Glutamatergic neuron (in vitro differentiated cells): Measurements from ENCODE around the gene ADCYAP1R1. TPM values are rescaled to one million over a fixed set of nuclear protein-coding genes. Genes with fewer than 3 reads are reported as not detected.

ENCODE experiments used
- DNase-seq: peaks from one replicate; pipeline ENCODE4 v3.0.0; 2022
- H3K27ac Mint-ChIP-seq: one replicate; pipeline ENCODE4 v1.8.0; 2020; ENCODE audit warnings: mild to moderate bottlenecking, mixed read lengths, inconsistent platforms; ENCODE audit not compliant: unreplicated experiment
- H3K27me3 Mint-ChIP-seq: one replicate; pipeline ENCODE4 v1.8.0; 2020; ENCODE audit warnings: mild to moderate bottlenecking, moderate library complexity, mixed read lengths, inconsistent platforms; ENCODE audit not compliant: unreplicated experiment
- H3K36me3 Mint-ChIP-seq: one replicate; pipeline ENCODE4 v1.8.0; 2020; ENCODE audit warnings: mild to moderate bottlenecking, mixed read lengths, inconsistent platforms; ENCODE audit not compliant: unreplicated experiment
- H3K4me1 Mint-ChIP-seq: one replicate; pipeline ENCODE4 v1.8.0; 2020; ENCODE audit warnings: mild to moderate bottlenecking, low read depth, mixed read lengths, inconsistent platforms; ENCODE audit not compliant: unreplicated experiment
- H3K4me3 Mint-ChIP-seq: one replicate; pipeline ENCODE4 v1.8.0; 2020; ENCODE audit warnings: mild to moderate bottlenecking, mixed read lengths, inconsistent platforms; ENCODE audit not compliant: unreplicated experiment
- H3K9me3 Mint-ChIP-seq: one replicate; pipeline ENCODE4 v1.8.0; 2020; ENCODE audit warnings: mild to moderate bottlenecking, moderate library complexity, mixed read lengths, inconsistent platforms; ENCODE audit not compliant: unreplicated experiment
- total RNA-seq: library from RNA; stranded (reverse); fragmentation: NEBNext Ultra II Directional; extraction: Animal tissue kit (Norgen Biotek cat#: 25700); gene quantifications from one replicate; pipeline ENCODE4 v1.2.1, GENCODE V29; 2021; ENCODE audit not compliant: unreplicated experiment
- TF ChIP-seq, protein P1 (sequence below): fragments of 200-600 bp; sonication (generic); IDR thresholded peaks from one replicate; pipeline ENCODE4 v1.5.0; 2021; ENCODE audit not compliant: partially characterized antibody, unreplicated experiment

The ADCYAP1R1 gene
- total RNA-seq, 1 donor from 2014 or later = 0.71 TPM

DNA sequence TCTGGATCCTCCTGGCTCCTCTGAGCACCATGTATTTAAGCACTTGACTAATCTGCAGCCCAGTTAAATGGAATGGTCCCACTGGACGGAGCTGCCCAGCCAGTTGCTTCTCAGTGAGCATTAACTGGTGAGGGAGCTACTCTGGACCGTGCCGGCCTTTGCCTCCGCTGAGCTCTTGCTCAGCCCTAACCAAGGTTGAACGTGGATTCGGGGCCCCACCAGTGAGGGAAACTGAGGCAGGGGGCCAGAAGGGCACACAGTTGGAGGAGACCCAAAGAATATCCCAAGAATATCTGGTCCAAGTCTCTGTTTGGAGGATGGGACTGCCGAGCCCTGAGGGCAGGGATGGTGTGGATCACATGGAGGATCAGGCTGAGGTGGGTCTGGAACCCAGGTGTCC is 13.7 kb downstream of the ADCYAP1R1 start:
- TF ChIP-seq, protein P1, sequence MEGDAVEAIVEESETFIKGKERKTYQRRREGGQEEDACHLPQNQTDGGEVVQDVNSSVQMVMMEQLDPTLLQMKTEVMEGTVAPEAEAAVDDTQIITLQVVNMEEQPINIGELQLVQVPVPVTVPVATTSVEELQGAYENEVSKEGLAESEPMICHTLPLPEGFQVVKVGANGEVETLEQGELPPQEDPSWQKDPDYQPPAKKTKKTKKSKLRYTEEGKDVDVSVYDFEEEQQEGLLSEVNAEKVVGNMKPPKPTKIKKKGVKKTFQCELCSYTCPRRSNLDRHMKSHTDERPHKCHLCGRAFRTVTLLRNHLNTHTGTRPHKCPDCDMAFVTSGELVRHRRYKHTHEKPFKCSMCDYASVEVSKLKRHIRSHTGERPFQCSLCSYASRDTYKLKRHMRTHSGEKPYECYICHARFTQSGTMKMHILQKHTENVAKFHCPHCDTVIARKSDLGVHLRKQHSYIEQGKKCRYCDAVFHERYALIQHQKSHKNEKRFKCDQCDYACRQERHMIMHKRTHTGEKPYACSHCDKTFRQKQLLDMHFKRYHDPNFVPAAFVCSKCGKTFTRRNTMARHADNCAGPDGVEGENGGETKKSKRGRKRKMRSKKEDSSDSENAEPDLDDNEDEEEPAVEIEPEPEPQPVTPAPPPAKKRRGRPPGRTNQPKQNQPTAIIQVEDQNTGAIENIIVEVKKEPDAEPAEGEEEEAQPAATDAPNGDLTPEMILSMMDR = no peak
- DNase-seq = no peak
- Mint-ChIP-seq H3K9me3 (peaks cover 2% of the 10 kb centered on the region), H3K36me3 (no peaks in the 10 kb centered on the region), H3K27ac (no peak overlapping the region), H3K27me3 (peaks cover 3% of the 10 kb centered on the region), H3K4me3 (no peak overlapping the region), H3K4me1 (no peaks in the 10 kb centered on the region)

DNA sequence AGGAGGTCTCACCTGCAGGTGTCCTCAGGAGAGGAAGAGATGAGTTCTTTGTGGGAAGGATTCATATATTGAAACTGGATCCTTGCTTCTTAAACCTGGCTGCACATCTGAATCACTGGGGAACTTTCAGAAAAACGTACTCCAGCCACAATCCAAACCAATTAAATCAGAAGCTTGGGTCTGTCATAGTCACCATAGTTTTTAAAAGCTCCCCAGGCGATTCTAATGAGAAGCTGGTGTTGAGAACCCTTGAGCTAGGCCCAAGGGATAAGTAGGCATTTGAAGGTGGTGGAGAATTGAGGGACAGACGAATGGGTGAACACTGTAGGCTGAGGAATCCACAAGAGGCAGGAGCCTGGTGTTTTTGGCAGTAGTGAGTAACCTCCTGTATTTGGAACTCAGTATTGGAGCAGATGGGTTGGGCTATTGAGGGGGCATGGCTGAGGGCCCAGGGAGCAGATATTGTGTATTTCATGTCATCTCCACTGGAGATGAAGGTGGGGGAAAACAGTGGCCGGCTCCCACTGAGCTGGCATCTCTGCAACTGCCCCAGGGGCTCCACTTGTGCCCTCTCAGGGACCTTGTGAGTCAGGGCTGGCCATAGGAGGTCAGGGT is 14.5 kb downstream of the ADCYAP1R1 start:
- Mint-ChIP-seq H3K36me3 (no peaks in the 10 kb centered on the region), H3K27ac (no peak overlapping the region), H3K27me3 (peaks cover 3% of the 10 kb centered on the region), H3K4me1 (no peaks in the 10 kb centered on the region), H3K4me3 (no peak overlapping the region), H3K9me3 (peaks cover 3% of the 10 kb centered on the region)
- TF ChIP-seq, protein P1 = no peak
- no peak for DNase-seq

DNA sequence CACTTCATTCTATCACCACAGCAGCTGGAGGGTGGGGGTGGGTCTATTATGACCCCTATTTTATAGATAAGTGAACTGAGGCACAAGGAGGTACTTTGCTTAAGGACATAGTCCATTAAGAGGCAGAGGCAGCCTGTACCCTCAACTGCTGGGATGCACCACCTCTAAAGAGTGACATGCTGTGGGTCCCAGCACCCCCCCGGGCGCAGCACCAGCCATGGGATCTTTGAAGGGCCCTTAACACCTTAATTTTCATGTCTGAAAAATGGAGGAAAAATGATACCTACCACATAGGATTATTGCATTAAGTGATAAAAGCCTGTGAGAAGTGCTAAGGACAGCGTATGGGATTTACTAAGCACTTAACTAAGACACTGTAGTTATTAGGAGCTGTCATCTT is 15.4 kb downstream of the ADCYAP1R1 start:
- DNase-seq = no peak
- peaks cover 3% of the 10 kb centered on the region for H3K27me3 Mint-ChIP-seq
- no peak overlapping the region for H3K4me3 Mint-ChIP-seq
- no peaks in the 10 kb centered on the region for H3K4me1 Mint-ChIP-seq
- H3K9me3 Mint-ChIP-seq = peaks cover 3% of the 10 kb centered on the region
- H3K27ac Mint-ChIP-seq = no peak overlapping the region
- no peaks in the 10 kb centered on the region for H3K36me3 Mint-ChIP-seq
- TF ChIP-seq, protein P1 = no peak

DNA sequence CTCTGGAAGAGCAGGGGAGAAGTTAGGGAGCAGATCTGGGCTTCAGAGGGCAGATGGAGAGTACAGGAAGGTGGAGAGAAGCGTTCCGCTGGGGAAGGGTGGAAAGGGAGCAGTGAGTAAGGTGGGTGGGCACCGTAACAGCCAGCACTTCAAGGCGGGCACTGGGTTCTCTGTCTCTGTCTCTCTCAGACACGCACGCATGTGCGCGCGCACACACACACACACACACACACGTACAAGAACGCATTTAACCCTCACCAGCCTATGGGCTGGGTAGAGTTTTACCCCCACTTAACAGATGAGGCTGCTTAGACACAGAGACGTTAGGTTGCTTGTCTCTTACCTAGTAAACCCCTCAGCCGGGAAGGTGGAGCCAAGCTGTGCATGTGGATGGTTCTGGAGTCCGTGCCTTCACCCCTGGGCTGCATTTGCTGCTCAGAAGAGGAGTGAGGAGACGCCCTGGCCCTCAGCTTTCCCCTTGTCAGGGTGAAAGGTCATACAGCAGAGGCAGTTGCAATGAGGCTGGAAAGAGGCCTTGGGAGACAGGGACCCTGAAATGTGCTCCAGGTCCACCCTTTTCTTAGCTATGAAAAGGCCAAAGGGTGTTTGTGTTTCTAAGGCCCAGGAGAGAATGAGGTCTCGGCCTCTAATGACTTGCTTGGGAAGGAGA is 16.0 kb downstream of the ADCYAP1R1 start:
- Mint-ChIP-seq H3K4me1 (no peaks in the 10 kb centered on the region), H3K27ac (no peak overlapping the region), H3K27me3 (no peaks in the 10 kb centered on the region), H3K9me3 (peaks cover 2% of the 10 kb centered on the region), H3K4me3 (no peak overlapping the region), H3K36me3 (no peaks in the 10 kb centered on the region)
- DNase-seq = peak; percentile 4
- TF ChIP-seq, protein P1 = no peak

DNA sequence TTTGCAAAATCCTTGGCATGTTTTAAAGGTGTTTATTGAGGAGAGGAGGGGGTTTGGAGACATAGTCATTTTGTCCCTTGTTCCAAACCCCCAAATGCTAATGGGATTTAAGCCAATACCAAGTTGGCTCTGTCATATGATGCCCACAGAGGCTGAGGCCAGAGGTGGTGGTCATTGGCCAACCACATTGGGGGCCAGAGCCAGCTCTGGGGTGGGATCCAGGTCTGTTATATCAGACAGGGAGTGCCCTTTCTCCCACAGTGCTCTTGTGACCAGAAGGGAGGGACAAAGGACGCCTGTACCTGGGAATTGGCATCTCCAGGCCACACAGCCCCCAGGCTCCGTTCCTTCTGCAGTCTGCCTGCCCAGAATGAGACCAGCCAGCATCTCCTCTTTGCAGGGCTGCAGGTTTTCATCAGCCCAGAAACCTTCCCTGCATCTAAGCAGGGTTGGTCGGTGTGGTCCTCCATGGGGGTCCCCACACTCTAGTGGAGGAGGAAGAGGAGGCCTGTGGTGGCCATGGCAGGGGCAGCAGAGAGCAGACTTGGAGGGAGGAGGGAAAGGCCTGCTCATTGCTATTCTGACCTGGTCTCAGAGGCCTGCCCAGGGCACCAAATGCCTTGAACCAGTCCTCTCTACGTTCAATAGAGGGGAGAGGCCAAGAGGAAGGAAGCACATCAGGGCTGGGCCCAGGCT is 17.9 kb downstream of the ADCYAP1R1 start:
- no peak overlapping the region for H3K27ac Mint-ChIP-seq
- TF ChIP-seq, protein P1 = no peak
- no peak for DNase-seq
- H3K36me3 Mint-ChIP-seq = no peaks in the 10 kb centered on the region
- peaks cover 6% of the 10 kb centered on the region for H3K9me3 Mint-ChIP-seq
- H3K4me3 Mint-ChIP-seq = no peak overlapping the region
- H3K4me1 Mint-ChIP-seq = peaks cover 7% of the 10 kb centered on the region
- peaks cover 2% of the 10 kb centered on the region for H3K27me3 Mint-ChIP-seq
